Fibroblast of the aortic adventitia (primary cell): ENCODE measurements around the gene SEMG1. TPM values are rescaled to one million over a fixed set of nuclear protein-coding genes. Genes with fewer than 3 reads are reported as not detected.

ENCODE experiments used
- DNase-seq: peaks from one replicate; pipeline ENCODE4 v3.0.0-alpha.2; 2010; ENCODE audit warnings: low read depth
- H3K4me3 ChIP-seq: 2 replicates; pipeline ENCODE4 v1.5.1; 2011; ENCODE audit warnings: low read depth, mild to moderate bottlenecking, control low read depth, low read length, moderate library complexity
- total RNA-seq: library from RNA; depleted of rRNA; stranded (reverse); fragments of >200 nt; gene quantifications from 2 replicates; pipeline ENCODE4 v1.2.3, GENCODE V29; 2012; ENCODE audit warnings: low replicate concordance
- TF ChIP-seq, protein P1 (sequence below): IDR thresholded peaks from 2 replicates; pipeline ENCODE4 v1.5.1; 2011; ENCODE audit warnings: mild to moderate bottlenecking, low read length, control low read depth, inconsistent platforms; ENCODE audit not compliant: insufficient read depth

The SEMG1 gene, protein sequence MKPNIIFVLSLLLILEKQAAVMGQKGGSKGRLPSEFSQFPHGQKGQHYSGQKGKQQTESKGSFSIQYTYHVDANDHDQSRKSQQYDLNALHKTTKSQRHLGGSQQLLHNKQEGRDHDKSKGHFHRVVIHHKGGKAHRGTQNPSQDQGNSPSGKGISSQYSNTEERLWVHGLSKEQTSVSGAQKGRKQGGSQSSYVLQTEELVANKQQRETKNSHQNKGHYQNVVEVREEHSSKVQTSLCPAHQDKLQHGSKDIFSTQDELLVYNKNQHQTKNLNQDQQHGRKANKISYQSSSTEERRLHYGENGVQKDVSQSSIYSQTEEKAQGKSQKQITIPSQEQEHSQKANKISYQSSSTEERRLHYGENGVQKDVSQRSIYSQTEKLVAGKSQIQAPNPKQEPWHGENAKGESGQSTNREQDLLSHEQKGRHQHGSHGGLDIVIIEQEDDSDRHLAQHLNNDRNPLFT
- total RNA-seq, result not detected in 2 replicates

DNA sequence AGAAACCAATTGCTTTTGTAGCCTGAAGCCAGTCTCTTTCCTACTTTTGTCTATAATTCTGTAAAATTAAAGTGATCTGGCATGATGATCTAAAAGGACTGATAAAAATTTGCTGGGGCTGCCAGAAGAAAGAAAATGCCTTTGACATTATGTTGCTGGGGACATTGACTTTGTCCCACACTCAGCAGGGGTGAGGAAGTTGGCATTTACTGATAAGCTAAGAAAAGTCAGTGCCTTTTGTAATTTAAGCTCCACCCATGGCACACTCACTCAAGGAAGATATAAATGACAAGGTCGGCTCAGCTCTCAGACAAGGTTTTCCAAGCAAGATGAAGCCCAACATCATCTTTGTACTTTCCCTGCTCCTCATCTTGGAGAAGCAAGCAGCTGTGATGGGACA, at the start of gene SEMG1:
Gene SEMG1, plus strand, starts transcription at position 309 of the 400 bp plus-strand sequence. Its CDS starts 21 bp downstream, at position 330.
- TF ChIP-seq, protein P1, sequence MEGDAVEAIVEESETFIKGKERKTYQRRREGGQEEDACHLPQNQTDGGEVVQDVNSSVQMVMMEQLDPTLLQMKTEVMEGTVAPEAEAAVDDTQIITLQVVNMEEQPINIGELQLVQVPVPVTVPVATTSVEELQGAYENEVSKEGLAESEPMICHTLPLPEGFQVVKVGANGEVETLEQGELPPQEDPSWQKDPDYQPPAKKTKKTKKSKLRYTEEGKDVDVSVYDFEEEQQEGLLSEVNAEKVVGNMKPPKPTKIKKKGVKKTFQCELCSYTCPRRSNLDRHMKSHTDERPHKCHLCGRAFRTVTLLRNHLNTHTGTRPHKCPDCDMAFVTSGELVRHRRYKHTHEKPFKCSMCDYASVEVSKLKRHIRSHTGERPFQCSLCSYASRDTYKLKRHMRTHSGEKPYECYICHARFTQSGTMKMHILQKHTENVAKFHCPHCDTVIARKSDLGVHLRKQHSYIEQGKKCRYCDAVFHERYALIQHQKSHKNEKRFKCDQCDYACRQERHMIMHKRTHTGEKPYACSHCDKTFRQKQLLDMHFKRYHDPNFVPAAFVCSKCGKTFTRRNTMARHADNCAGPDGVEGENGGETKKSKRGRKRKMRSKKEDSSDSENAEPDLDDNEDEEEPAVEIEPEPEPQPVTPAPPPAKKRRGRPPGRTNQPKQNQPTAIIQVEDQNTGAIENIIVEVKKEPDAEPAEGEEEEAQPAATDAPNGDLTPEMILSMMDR, result no peak
- H3K4me3 ChIP-seq, result no peak within 1 kb of the TSS
- DNase-seq, result no peak

DNA sequence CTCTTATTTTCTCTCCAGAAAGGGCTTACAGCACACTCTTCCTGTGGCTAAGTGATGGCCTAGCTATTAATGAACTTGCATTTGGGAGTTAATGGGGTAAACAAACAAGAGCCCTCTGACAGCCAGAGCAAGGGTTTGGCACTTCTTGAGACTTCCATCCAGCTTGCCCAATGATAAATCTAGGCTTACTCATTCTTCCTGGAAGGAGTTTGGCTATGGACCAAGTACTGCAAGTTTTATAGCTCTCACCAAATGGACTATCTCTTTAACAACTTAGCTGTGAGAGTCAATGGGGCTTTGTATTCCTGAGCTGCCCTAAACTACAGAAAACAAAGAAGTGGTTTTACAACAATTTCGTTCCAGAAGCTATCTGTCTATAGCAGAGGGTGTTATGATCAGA, 48.9 kb upstream of the SEMG1 start:
- H3K4me3 ChIP-seq, result no peak overlapping the region
- DNase-seq, result peak; percentile 88
- TF ChIP-seq, protein P1, result no peak

DNA sequence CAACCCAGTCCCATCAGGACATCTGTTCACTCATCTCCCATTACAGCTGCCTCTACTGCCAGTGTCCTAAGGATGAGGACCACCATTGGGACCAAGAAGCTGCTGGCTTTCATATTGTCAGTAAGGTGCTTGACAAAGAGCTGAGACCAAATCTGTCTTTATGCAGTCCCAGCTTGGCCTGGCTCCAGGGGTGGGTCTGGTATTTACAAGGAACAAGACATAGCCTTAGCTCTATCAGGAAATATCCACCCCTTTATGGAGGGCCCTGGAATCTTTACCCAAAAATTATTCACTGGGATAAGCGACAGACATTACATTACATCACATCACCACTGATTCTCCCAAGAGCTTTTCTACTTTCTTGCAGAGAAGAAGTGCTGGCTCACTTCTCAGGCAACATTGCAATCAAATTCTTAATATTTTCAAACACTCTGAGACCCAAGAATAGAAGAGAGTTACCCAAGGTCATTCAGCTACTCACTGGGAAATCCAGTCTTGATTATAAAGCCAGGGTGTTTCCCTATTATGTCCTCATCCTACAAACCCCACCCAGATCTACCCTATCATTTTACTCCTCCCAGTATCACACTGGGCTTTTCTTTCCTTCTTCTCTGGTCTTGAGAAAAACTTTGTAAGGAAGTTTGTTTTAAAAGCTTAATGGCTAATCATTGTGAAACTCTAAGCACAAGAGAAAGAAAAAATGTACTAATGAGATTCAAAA, 43.6 kb upstream of the SEMG1 start:
- no peak overlapping the region for H3K4me3 ChIP-seq
- DNase-seq, result no peak
- TF ChIP-seq, protein P1, result no peak

DNA sequence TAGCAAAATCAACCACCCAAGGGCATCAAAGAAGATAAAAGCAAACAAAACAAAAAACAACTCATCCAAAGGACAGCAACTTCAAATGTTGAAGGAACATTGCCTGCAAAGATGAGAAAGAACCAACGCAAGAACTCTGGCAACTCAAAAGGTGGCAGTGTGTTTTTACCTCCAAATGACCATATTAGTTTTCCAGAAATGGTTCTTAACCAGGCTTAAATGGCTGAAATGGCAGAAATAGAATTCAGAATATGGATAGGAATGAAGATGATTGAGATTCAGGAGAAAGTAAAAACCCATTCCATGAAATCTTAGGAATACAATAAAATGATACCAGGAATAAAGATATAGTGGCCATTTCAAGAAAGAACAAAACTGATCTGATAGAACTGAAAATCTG, 41.9 kb upstream of the SEMG1 start:
- TF ChIP-seq, protein P1, result no peak
- no peak for DNase-seq
- no peak overlapping the region for H3K4me3 ChIP-seq

DNA sequence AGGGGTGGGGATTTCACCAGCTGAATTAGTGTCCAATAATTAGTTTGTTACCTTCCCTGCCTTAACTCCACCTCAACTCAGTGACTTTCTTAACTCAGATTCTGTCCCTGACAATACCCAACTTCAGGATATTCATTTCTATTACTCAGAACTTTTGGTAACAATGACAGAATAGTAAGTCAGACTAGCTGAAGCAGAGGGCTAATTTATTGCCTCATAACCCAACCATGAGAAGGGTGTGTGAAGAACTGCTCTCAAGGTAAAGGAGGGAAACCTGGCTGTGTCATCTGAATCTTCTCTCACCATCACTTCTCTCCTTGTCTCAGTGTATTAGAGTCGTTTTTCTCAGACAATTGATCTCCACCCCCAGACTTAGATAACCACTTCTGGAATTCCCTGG, 33.3 kb upstream of the SEMG1 start:
- TF ChIP-seq, protein P1, result no peak
- DNase-seq, result no peak
- no peak overlapping the region for H3K4me3 ChIP-seq

DNA sequence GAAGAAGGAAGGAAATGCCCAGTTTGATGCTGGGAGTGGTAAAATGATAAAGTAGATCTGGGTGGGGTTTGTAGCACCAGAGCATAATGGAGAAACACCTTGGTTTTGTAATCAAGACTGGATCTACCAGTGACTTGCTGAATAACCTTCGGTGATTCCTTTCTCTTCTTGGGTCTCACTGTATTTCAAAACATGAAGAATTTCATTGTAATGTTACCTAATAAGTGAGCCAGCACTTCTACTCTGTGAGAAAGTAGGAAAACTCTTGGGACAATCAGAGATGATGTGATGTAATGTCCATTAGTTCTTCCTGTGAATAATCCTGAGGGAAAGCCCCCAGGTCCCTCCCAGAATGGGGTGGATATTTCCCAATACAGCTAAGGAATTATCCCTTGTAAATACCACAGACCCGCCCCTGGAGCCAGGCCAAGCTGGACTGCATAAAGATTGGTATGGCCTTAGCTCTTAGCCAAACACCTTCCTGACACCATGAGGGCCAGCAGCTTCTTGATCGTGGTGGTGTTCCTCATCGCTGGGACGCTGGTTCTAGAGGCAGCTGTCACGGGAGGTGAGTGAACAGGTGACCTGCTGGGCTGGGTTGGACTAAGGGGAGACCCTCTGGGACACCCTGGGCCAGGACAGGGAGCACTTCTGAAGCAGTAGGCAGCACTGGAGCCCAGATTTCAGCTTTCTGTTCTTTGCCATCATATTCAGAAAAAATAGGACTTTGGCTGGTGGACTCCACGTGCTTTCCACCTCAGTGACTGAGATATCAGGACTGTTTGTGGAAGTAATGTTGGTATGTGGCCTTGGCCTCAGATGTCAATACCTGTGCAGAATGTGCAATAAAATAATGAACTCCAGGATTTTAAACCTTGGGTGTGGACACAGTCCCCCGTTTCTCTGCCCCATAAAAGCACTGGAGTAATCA, 32.1 kb upstream of the SEMG1 start, which contains the start of gene PI3:
Gene PI3, plus strand, starts transcription at position 469 of the 931 bp plus-strand sequence. Its CDS starts 21 bp downstream, at position 490.
- no peak within 1 kb of the TSS for H3K4me3 ChIP-seq
- peak; percentile 32 for DNase-seq
- TF ChIP-seq, protein P1, result no peak
